ENCODE measurements around the gene SCN2B.
"Not testable (repeated sequence)": the region's sequence is repeated elsewhere in the genome, so short reads cannot be mapped to it uniquely, and the experiment has no call there.

SCN2B gene

DNA sequence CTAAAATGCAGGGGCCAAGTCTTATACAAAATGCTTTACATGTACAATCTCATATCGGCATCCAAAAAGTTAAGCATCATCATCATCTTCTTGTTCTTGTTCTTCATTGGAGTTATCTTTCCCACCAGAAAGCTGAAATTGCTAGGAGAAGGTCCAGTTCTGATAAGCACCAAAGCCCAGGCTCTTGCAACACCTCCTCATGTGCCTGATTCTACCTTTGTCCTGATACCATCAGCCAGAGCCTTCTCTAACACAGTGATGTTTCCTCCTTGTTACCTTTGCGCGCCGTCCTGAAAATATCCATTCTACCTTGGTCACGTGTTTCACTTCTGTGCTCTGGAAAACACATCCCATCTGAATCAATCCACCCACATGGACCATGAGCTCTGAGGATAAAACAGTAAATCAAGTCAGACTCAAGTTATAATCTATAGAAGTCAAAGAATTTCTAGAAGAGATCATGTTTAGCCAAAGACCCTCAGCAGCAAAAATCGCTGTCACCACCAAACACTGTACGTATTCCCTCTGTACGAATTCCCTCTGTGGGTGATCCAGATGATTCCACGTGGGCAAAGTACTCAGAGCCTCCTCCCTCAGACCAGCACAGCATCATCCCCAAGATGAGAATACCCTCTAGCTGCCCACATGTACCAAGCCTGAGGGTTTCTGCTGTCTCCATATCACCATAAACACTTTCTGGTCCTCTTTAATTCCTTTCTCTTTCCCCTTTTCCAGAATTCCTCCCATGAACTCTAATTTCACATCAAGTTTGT lies 29.4 kb upstream of the SCN2B start:
- DNase-seq = no peak

GRCh38 chr11:118202599-118203422 lies 26.4 kb upstream of the SCN2B start:
- peak; percentile 41 for DNase-seq

DNA sequence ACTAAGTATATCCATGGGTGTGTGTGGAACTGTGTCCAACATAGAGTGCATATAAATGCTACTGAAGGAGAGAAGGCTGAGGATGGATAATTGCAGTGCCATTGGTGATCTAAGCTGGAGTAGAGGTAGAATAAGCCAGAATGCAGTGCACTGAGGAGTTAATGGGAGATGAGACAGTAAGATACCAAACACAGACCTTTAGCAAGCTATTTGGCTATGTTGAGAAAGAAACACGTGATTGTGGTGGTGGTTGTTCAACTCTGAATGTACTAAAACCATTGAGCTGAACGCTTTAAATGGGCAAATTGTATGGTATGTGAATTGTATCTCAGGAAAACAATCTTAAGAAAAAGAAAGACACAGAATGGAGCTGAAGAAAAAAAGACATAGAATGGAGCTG lies 25.5 kb upstream of the SCN2B start:
- DNase-seq = no peak

DNA sequence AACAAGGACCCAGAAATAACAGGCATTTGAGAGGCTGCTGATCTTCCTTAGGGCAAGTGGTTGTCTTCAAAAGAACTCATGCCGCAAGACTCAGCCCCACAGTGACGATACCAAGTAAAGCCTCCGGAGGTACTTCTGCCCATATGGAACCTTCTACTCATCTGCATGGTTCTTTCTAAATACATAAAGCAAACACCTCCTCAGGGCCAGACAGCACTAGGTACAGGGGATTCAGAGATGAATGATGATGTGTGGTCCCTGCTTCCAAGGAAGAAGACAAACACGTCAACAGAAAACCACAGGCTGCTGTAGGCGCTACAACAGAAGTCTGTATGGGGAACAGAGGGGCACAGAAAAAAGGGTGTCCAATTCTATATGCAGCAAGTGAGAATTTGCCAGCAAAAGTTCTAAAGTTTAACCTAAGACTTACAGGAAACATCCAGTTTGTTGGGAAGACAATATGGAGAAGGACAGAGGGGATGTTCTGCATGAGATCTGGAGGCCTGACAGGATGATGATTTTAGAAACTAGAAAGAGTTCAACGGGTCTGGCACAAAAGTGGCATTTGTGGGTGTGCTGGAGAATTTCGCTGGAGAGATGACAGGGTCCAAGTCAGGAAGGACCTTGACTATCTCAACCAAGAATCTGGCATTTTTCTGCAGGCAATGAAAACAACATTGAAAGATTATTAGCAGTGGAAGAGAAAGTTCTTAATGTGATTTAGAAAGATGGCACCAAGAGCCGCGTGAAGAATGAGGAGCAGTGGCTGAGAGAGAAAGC lies 24.7 kb upstream of the SCN2B start:
- DNase-seq = peak; percentile 21

GRCh38 chr11:118200497-118200896 lies 24.1 kb upstream of the SCN2B start:
- no peak for DNase-seq

GRCh38 chr11:118199135-118199534 lies 22.7 kb upstream of the SCN2B start:
- DNase-seq = no peak

DNA sequence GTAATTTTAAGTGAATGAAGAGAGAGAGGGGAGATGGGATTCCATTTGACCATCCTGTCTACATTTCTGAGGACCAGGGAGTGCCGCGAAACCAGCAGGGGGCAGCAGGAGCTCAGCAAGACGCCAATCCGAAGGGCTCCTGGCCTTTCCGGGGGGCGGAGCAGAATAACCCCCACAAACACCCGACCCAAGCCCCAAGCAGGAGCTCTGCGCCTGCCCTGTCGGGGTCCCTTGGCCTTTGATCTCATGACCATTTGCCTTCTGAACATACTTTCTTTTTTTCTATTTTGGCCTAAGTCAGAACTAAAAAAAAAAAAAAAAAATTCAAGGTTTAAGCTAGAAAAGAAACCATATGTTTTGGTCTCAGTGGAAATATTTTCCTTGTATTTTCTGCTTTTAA lies 21.9 kb upstream of the SCN2B start:
- peak; percentile 80 for DNase-seq

DNA sequence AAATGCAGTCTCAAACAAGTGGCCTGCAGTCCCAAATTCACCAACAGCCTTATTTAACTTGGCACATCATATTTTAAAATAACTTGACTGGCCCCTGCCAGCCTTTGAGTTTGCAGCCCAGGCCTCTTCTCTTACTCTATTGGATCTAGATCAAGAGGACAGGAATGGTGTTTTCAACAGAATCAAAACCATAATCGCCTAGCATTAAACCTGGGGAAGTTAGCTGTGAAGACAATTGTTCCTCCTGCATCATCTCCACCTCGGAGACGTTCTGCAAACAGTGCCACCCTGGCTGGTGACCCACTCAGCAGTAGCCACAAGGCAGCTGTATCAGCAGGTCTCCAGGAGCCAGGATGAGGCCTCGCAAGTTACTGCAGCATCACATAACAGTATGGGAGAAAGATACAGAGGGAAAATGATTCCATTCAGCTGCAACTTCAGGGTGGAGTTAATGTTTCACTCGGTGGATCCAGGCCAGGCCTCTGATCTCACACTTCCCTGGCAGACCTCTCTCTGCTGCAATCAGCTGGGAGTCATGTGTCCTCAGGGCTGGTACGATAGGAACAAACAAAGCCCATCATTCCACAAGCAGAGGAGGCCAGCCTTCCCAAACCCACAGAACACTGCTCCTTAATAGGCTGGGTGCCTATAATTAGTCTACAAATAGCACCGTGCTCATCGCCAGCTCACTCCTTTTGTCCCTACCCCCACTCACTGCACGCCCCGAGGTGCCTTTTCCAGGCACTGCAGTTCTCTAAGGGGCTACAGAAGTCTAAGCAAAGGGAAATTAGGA lies 18.6 kb upstream of the SCN2B start:
- DNase-seq = no peak

DNA sequence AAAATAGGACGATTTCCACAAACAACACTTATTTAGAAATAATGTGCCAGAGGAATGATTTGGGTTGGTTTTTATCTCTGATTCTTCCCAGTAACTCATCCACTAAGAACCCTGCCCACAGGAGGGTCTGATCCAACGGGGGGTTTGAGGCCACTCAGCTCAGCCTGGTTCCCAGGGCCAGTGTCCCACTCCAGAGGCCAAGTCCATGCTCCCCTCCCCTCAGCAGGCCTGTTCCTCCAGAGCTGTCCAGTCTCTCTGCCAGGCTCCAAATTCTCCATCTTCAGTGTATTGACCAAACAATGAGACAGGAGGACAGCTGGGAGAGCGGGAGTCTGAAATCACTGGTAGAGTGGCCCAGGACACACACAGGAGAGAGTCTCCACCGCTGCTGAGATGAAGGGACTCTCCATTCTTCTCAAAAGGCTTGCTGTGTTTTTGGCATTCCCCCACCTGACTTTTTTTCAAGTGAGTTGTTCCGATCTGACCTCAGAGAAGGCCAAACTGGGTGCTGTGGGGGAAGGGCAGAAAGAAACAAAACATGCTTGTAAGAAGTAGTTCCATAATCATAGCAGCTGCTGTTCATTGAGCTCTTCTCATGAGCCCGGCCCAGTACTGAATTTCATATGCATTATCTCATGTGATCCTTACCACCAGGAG lies 17.6 kb upstream of the SCN2B start:
- DNase-seq = no peak

DNA sequence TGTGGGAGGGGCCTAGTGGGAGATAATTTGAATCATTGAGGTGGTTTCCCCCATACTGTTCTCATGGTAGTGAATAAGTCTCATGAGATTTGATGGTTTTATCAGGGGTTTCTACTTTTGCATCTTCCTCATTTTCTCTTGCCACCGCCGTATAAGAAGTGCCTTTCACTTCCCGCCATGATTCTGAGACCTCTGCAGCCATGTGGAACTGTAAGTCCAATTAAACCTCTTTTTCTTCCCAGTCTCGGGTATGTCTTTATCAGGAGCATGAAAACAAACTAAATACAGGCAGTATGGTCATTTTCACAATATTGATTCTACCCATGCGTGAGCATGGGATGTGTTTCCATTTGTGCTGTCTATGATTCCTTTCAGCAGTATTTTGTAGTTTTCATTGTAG lies 16.4 kb upstream of the SCN2B start:
- DNase-seq = not testable (repeated sequence)

DNA sequence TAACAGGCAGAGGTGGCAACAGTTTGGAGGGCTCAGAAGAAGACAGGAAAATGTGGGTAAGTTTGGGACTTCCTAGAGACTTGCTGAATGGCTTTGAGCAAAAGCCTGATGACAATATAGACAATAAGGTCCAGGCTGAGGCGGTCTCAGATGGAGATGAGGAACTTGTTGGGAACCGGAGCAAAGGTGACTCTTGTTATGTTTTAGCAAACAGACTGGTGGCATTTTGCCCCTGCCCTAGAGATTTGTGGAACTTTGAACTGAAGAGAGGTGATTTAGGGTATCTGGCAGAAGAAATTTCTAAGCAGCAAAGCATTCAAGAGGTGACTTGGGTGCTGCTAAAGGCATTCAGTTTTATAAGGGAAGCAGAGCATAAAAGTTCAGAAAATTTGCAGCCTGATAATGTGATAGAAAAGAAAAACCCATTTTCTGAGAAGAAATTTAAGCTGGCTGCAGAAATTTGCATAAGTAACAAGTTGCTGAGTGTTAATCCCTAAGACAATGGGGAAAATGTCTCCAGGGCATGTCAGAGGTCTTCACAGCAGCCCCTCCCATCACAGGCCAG lies 14.6 kb upstream of the SCN2B start:
- not testable (repeated sequence) for DNase-seq

DNA sequence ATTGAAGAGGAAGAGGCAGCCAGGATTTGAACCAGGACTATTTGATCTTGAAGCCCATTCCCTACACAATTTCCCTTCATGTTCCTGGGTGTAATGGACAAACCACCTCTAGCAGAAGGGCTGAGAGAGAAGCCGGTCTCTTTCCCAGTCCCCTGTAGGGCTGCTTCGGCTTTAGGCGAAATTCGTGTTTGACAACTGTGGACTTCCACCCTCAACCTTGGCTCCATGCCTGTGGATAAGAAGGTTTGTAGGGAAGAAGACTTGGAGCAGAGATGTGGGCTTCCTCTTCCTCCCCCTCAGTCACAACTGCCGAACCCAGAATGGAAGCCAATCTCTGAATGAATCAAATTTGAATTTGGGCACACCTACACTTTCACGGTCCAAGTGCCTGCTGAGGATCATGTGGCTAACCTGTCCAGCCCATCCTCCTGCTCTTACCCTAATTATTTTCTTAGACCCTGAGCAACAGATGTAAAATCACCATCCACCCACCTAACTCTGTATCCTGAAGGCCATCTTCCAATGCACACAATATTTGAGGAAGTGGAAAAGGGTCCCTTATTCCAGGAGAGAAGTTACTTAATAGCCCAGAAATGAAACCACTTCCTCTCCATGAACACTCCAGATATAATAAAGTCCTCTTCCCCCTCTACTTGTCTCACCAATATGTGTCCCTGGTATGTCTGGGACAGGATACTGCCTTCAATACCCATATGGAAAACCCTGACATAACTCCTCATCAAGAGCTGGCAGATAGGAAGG lies 10.1 kb upstream of the SCN2B start:
- DNase-seq = no peak

GRCh38 chr11:118184784-118185579 lies 8.5 kb upstream of the SCN2B start:
- no peak for DNase-seq

DNA sequence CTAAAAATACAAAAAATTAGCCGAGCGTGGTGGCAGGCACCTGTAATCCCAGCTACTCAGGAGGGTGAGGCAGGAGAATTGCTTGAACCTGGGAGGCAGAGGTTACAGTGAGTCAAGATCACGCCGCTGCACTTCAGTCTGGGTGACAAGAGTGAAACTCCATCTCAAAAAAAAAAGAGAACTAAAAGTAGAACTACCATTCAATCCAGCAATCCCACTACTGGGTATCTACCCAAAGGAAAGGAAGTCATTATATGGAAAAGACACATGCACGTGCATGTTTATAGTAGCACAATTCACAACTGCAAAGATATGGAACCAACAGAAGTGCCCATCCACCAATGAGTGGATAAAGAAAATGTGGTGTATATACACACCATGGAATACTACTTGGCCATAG lies 7.3 kb upstream of the SCN2B start:
- DNase-seq = not testable (repeated sequence)

DNA sequence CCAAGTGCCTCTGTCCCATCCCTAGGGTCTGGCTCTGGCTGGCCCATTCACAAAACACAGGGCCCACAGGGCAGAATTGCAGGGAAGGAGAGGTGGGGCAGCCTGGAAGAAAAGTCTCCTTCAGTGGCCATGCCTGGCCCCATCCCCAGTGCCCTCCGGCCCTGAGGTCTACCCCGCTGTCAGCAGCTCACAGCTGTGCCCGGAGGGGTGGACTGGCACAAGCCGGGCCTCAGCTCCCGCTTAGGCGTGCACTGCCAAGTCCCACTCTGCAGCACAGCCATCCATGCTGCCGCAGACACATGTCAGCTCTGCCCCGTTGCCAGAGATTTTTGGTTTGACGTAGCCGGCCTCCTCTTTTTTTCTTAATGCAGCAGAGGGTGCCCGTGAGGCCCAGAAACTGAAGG lies 3.9 kb upstream of the SCN2B start:
- DNase-seq = no peak

- DNase-seq = no peak
Measured at GRCh38 chr11:118176778-118177134, 317 bp upstream of the SCN2B start.

DNA sequence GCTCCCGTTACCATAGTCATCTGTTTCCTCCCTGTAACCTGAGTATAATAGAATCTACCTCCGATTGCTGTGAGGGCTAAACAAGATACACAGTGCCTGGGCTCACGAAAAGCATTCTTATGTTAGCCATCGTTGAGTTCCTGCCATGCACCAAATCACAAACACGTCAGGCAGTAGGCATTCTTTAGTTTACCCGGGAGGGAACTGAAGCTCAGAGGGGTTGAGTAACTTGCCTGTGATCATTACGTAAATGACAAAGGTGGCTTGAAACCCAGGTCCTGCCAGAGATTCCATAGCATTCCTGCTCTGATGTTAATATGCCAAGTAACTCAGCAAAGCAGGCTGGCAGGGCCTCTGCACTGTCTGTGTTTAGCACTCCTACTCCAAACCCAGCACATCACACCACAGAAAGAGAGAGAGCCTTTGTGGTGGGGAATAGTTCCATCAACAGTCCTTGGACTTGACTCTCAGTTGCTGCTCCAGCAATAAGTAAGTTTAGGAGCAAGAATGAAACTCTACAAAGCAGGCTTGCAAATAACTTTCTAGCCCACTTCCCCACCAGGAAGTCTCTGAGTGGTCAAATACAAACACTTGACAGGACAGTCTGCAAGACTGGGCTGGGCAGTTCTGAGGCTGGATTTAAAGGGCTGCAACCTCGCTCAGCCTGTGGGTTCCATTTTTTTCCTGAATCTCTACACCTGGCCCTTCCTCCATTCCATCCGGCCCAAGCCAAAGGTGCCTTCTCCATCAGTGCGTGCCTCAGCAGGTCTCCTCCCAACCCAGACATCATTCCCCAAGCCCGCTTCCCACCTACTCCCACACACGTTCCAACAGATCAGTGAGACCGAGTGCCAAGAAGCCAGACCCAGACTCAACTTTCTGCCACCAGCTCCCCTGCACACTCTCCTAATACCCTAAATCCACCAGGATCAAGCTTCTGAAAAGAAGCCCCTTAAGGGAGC lies 1.1 kb downstream of the SCN2B start:
- no peak for DNase-seq

GRCh38 chr11:118174006-118174567 lies 2.4 kb downstream of the SCN2B start:
- no peak for DNase-seq

- no peak for DNase-seq
Measured at GRCh38 chr11:118172356-118172755, 4.1 kb downstream of the SCN2B start.

All from CD4-positive, alpha-beta T cell treated with Interferon gamma for 1 hour (primary cell).